GM12874 (cell line): ENCODE data around the gene OAT.

Experiments used
- TF ChIP-seq, protein P1 (sequence below): IDR thresholded peaks from 2 replicates; pipeline ENCODE4 v1.5.1; 2011; ENCODE audit warnings: low read depth, mild to moderate bottlenecking, control low read depth, low read length, moderate library complexity; ENCODE audit not compliant: insufficient read depth

The OAT gene

DNA sequence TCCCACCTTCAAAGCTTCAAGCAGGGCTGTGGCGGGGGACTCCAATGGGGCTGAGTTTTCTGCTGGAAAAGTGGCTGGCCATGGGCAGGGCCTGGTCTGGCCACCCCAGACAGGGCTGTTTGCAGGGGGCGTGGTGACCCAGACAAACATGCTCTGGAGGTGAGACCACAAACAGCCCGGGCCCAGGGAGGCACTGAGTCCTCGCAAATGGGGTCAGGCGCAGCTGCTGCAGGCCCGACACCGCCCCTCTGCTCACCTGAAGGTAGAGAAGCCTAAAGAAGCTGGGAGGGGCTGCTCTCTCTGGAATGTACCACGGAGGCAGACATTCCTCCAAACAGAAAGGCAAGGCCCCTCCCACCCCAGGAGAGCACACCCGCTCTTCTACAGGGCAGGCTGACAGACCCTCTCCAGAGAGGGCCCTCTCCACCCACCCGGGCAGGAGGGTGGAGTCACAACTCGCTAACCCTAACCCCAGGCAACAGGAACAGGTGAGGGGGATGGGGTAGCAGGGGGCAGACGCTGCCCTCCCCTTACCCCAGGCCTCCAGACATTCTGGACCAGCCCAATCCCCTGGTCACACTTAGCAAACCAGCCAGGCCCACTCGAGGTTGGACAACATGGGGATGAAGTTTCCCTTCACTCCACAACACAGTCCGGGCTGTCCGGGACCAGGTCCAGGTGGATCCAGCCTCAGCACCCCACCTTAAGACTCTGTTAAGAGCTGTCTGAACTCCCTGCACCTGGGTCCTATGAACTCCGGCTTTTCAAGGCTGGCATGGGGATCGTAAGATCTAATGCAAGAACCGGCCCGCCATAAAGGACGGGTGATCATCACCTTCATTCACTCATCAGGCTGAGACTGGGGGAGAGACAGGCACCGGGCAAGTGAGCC, 32.3 kb downstream of the OAT start:
- TF ChIP-seq, protein P1, sequence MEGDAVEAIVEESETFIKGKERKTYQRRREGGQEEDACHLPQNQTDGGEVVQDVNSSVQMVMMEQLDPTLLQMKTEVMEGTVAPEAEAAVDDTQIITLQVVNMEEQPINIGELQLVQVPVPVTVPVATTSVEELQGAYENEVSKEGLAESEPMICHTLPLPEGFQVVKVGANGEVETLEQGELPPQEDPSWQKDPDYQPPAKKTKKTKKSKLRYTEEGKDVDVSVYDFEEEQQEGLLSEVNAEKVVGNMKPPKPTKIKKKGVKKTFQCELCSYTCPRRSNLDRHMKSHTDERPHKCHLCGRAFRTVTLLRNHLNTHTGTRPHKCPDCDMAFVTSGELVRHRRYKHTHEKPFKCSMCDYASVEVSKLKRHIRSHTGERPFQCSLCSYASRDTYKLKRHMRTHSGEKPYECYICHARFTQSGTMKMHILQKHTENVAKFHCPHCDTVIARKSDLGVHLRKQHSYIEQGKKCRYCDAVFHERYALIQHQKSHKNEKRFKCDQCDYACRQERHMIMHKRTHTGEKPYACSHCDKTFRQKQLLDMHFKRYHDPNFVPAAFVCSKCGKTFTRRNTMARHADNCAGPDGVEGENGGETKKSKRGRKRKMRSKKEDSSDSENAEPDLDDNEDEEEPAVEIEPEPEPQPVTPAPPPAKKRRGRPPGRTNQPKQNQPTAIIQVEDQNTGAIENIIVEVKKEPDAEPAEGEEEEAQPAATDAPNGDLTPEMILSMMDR: no peak

DNA sequence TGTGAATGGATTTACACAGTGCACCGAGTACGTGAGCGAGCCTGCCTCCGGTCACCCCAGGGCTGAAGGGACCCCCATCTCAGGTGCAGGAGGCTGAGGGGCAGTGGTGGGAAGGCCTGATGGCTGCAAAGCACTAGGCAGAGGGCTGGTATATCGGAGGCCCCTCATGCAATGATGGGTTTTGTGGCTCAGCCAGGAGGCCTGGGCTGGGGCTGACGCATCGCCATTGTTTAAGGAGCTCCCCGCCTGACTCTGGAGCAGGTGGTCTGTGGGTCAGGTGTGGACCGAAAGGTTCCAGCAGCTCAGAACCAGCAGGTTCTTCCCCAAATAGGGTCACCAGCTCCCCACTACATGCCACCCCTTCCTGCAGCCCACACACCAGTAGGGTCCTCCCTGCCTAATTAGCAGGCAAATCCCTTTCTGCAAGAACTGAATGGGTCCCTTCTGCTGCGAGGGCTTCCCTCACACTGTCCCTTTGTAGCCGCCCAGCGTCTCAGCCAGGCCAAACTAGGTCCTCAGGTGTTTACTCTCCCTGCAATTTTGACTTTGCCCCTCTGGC, 33.0 kb downstream of the OAT start:
- TF ChIP-seq, protein P1: no peak

DNA sequence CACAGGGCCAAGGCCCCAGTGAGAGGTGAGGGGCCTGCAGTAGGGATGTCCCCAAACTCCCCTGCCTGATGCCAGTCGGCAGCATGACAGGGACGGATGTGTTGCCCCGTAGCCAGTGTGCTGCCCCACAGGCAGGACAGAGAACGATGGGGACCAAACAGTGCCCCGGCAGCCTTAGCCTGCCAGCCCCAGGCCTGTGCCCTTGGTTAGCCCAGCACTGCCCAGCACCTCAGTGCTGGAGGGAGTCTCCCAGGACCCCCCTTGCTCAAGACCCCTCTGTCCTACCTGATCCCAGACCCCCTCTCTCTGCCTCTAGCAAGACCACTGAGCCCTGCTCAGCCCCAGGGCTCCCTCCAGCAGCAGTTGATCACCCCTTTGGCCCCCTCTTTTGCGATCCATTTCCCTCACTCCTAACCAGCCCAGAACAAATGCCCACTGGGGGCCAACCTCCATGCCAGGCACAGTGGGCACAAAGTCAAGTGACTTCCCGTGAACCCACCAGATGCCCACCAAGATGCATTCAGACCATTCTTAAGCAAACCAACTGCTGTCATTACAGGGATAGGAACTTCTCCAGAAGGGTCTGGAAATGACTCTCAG, 34.0 kb downstream of the OAT start:
- TF ChIP-seq, protein P1: no peak

DNA sequence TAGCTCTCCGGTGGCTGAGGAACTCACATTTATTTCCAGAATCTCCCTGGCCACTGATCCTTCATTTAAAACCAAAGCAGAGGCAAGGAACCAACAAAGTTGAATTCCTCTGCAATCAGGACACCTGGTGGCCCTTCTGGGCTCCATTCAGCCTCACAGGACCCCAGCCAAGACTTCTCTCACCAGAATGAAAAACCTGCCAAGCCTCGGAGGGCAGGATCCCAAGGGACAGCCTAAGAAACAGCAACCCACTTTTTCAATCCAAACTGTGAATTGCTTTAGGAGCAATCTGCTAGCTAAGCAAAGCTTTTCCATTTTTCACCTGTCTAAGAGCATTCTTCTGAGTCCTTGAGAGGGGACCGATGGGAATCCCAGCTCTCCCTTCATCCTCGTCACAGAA, 34.6 kb downstream of the OAT start:
- TF ChIP-seq, protein P1: no peak

DNA sequence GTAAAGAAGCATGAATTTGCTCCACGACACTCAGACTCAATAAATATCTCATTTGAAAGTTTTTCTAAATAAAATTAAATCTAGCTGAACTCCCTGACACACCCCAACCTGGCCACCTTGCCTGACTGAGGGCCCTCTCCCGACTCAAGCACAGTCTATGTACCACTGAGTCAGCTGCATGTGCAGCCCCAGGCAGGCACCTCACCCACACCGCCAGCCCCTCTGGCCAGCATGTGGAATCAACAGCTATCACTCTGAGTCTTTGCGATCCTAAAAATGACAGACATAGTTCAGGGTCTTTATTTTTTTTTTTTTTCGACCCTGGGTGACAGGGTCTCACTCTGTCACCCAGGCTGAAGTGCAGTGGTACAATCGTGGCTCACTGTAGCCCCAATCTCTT, 35.2 kb downstream of the OAT start:
- TF ChIP-seq, protein P1: no peak

DNA sequence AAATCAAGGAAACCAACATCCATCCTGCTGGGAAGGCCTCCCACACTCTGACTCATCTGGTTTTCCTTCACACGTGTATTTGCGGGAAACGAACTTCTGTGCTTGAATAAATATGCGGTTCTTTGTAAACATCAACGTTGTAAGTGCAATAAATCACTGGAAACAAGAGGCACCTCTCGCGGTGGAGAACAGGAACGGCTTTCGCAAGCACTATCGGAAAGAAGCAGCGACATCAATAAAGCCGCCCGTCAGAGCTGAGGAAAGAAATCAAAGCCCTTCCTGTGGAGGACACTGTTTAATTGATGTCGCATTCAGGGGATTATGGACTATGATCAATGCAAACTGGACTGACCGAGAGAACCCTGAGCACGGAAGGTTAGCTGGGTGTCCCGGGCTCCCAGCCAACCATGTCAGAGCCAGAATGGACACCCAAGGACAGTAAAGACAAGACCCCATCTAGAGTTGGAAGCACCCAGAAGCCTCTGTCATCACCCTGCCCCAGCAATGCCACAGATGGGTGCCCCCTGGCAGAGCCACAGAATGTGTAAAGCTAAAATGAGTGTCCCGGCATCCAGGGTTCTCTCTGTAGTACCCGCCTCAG, 37.6 kb downstream of the OAT start:
- TF ChIP-seq, protein P1: no peak
